ENCODE data around the gene THOC5.
A peak's percentile ranks its signal among the peaks of the same experiment; 100 is the strongest.

Gene THOC5

GRCh38 chr22:29470159-29470855 lies 83.2 kb downstream of the THOC5 start:
- DNase-seq: peak; percentile 36 to 74 (median 60)

GRCh38 chr22:29469755-29470154 lies 83.8 kb downstream of the THOC5 start:
- no peak for DNase-seq

GRCh38 chr22:29464581-29464980 lies 89.0 kb downstream of the THOC5 start:
- DNase-seq: no peak

GRCh38 chr22:29463629-29464028 lies 89.9 kb downstream of the THOC5 start:
- no peak for DNase-seq

GRCh38 chr22:29461263-29461662 lies 92.3 kb downstream of the THOC5 start:
- no peak for DNase-seq

- no peak for DNase-seq
These were observed 93.8 kb downstream of the THOC5 start for GRCh38 chr22:29459773-29460172.

GRCh38 chr22:29458551-29458950 lies 95.0 kb downstream of the THOC5 start:
- DNase-seq: no peak

- DNase-seq: peak in 1 of 5 experiments; percentile 33
These were observed 95.8 kb downstream of the THOC5 start for GRCh38 chr22:29457730-29458129.

GRCh38 chr22:29456211-29456671 lies 97.3 kb downstream of the THOC5 start:
- DNase-seq: no peak

Measured in T-helper 2 cell (primary cell).